Neural cell (in vitro differentiated cells): Measurements from ENCODE around the gene STK32B. TPM values are rescaled to one million over a fixed set of nuclear protein-coding genes. Genes with fewer than 3 reads are reported as not detected.

ENCODE experiments used
- H2AFZ ChIP-seq: fragments of 200-600, 300-800 bp; sonication (generic), shearing (Covaris generic); 2 replicates; pipeline ENCODE4 v1.6.0; 2014; ENCODE audit warnings: low read depth, mild to moderate bottlenecking, antibody characterized with exemption, low read length, moderate library complexity
- H3F3A ChIP-seq: fragments of 200-600 bp; shearing (Covaris generic); 2 replicates; pipeline ENCODE4 v1.6.1; 2016; ENCODE audit warnings: mild to moderate bottlenecking, moderate library complexity, mixed read lengths, antibody characterized with exemption, low read length; ENCODE audit not compliant: insufficient read depth, poor library complexity, severe bottlenecking
- H3K27ac ChIP-seq: fragments of 200-600, 300-800 bp; sonication (generic), shearing (Covaris generic); 2 replicates; pipeline ENCODE4 v1.5.1; 2014; ENCODE audit warnings: mild to moderate bottlenecking, low read length, moderate library complexity
- H3K27me3 ChIP-seq: fragments of 300-800, 200-600 bp; sonication (generic), shearing (Covaris generic); 2 replicates; pipeline ENCODE4 v1.6.0; 2014; ENCODE audit warnings: mild to moderate bottlenecking, low read depth, low read length, moderate library complexity; ENCODE audit not compliant: insufficient read depth
- H3K36me3 ChIP-seq: fragments of 300-800, 200-600 bp; sonication (generic), shearing (Covaris generic); 2 replicates; pipeline ENCODE4 v1.5.1; 2014; ENCODE audit warnings: mild to moderate bottlenecking, antibody characterized with exemption, low read length, moderate library complexity; ENCODE audit not compliant: insufficient read depth
- H3K4me2 ChIP-seq: fragments of 300-800, 200-600 bp; sonication (generic), shearing (Covaris generic); 2 replicates; pipeline ENCODE4 v1.6.0; 2014; ENCODE audit warnings: mild to moderate bottlenecking, low read length
- H3K4me3 ChIP-seq: fragments of 300-800, 200-600 bp; sonication (generic), shearing (Covaris generic); 2 replicates; pipeline ENCODE4 v1.5.1; 2014; ENCODE audit warnings: mild to moderate bottlenecking, low read length, moderate library complexity
- H3K79me2 ChIP-seq: fragments of 200-600 bp; shearing (Covaris generic); replicated peaks from 2 replicates; pipeline ENCODE4 v1.6.0; 2014; ENCODE audit warnings: mild to moderate bottlenecking, low read length, moderate library complexity; ENCODE audit not compliant: insufficient read depth
- H3K9ac ChIP-seq: fragments of 300-800, 200-600 bp; sonication (generic), shearing (Covaris generic); 2 replicates; pipeline ENCODE4 v1.6.1; 2016; ENCODE audit warnings: mild to moderate bottlenecking, low read length, mixed read lengths
- H3K9me2 ChIP-seq: fragments of 200-600 bp; shearing (Covaris generic); 2 replicates; pipeline ENCODE4 v1.6.1; 2016; ENCODE audit warnings: mild to moderate bottlenecking, low read length, mixed read lengths; ENCODE audit not compliant: insufficient read depth
- H3K9me3 ChIP-seq: fragments of 200-600, 300-800 bp; sonication (generic), shearing (Covaris generic); 2 replicates; pipeline ENCODE4 v1.6.1; 2016; ENCODE audit warnings: mild to moderate bottlenecking, mixed run types, low read length, moderate library complexity, mixed read lengths
- H4K20me1 ChIP-seq: fragments of 200-600 bp; shearing (Covaris generic); 2 replicates; pipeline ENCODE4 v1.6.1; 2016; ENCODE audit warnings: mild to moderate bottlenecking, mixed run types; ENCODE audit not compliant: insufficient read depth
- EP300 ChIP-seq: fragments of 450-650 bp; conservative IDR thresholded peaks from 2 replicates; pipeline ENCODE4 v1.6.1; 2014; ENCODE audit warnings: antibody characterized with exemption, mild to moderate bottlenecking, moderate library complexity; ENCODE audit not compliant: poor library complexity, severe bottlenecking
- EZH2 ChIP-seq: fragments of 200-600, 300-800 bp; shearing (Covaris generic), sonication (generic); IDR thresholded peaks from 2 replicates; pipeline ENCODE4 v1.6.1; 2014; ENCODE audit warnings: antibody characterized with exemption, low read length, borderline replicate concordance, mild to moderate bottlenecking; ENCODE audit not compliant: insufficient read depth, poor library complexity, severe bottlenecking
- MXI1 ChIP-seq: fragments of 450-650 bp; conservative IDR thresholded peaks from 2 replicates; pipeline ENCODE4 v1.6.1; 2014; ENCODE audit warnings: antibody characterized with exemption, mild to moderate bottlenecking; ENCODE audit not compliant: poor library complexity, severe bottlenecking
- POLR2AphosphoS5 ChIP-seq: IDR thresholded peaks from 2 replicates; pipeline ENCODE4 v1.6.1; 2012
- RAD21 ChIP-seq: fragments of 450-650 bp; conservative IDR thresholded peaks from 2 replicates; pipeline ENCODE4 v1.6.1; 2014; ENCODE audit warnings: antibody characterized with exemption, mild to moderate bottlenecking, moderate library complexity
- SMC3 ChIP-seq: fragments of 450-650 bp; conservative IDR thresholded peaks from 2 replicates; pipeline ENCODE4 v1.6.1; 2014; ENCODE audit warnings: antibody characterized with exemption, mild to moderate bottlenecking, moderate library complexity; ENCODE audit not compliant: poor library complexity
- TAF1 ChIP-seq: IDR thresholded peaks from 2 replicates; pipeline ENCODE4 v1.6.1; 2012; ENCODE audit warnings: low read depth
- polyA plus RNA-seq: library from polyadenylated mRNA; depleted of rRNA; stranded (reverse); fragments of >200 nt; gene quantifications from 2 replicates; pipeline ENCODE4 v1.2.3, GENCODE V29; 2014
- TF ChIP-seq, protein P1 (sequence below): fragments of 450-650 bp; IDR thresholded peaks from 2 replicates; pipeline ENCODE4 v1.5.1; 2014; ENCODE audit warnings: antibody characterized with exemption, mild to moderate bottlenecking, moderate library complexity; ENCODE audit not compliant: poor library complexity, severe bottlenecking
- TF ChIP-seq, protein P2 (sequence below): IDR thresholded peaks from 2 replicates; pipeline ENCODE4 v1.6.1; 2012; ENCODE audit warnings: borderline replicate concordance

The STK32B gene
- polyA plus RNA-seq, 1 donor from 2014 or later: 42.8 TPM

GRCh38 chr4:5200513-5200912 lies 149.2 kb downstream of the STK32B start:
- Histone ChIP-seq H3K4me3 (no peak overlapping the region), H3K9me3 (no peaks in the 10 kb centered on the region), H3K79me2 (no peaks in the 10 kb centered on the region)

DNA sequence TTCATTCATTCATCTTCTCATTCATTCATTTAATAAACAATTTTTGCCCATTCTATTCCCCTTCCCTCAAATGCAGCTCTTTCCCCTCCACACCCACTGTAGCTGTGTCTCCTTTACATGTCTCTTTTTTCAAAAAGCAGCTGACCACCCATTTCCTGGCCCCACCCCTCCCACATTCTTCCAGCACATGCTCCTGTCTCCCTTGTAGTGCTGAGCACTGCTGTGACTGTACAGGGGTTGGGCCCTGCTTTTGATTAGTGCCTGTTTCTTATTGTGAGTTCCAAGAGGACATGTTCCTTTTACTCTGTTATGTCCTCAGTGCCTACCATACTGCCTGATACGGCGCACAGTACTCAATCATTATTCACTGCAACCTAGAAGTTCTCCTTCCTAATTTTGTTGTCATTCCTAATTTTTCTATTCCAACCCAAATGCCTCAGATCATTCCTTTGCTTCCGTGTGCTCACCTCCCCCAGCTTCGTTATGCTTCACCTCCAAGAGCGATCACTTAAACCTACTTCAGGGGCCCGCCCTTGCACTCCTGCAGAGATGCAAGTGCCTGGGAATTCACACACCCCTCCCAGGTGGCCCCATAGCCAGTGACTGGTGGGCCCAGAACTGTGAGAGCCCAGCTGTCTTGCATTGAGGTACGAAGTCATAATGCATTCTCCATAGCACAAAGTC lies 152.2 kb downstream of the STK32B start:
- H3K4me3 ChIP-seq: no peak overlapping the region
- no peaks in the 10 kb centered on the region for H3F3A ChIP-seq
- no peak overlapping the region for H3K4me2 ChIP-seq
- no peaks in the 10 kb centered on the region for H3K9me3 ChIP-seq
- no peak overlapping the region for H2AFZ ChIP-seq
- no peak overlapping the region for H3K9ac ChIP-seq
- H3K27me3 ChIP-seq: no peaks in the 10 kb centered on the region
- H3K79me2 ChIP-seq: no peaks in the 10 kb centered on the region
- TF ChIP-seq RAD21 (no peak), EZH2 (no peak), POLR2AphosphoS5 (no peak), EP300 (no peak), TAF1 (no peak), MXI1 (no peak), SMC3 (no peak)
- TF ChIP-seq, protein P1, sequence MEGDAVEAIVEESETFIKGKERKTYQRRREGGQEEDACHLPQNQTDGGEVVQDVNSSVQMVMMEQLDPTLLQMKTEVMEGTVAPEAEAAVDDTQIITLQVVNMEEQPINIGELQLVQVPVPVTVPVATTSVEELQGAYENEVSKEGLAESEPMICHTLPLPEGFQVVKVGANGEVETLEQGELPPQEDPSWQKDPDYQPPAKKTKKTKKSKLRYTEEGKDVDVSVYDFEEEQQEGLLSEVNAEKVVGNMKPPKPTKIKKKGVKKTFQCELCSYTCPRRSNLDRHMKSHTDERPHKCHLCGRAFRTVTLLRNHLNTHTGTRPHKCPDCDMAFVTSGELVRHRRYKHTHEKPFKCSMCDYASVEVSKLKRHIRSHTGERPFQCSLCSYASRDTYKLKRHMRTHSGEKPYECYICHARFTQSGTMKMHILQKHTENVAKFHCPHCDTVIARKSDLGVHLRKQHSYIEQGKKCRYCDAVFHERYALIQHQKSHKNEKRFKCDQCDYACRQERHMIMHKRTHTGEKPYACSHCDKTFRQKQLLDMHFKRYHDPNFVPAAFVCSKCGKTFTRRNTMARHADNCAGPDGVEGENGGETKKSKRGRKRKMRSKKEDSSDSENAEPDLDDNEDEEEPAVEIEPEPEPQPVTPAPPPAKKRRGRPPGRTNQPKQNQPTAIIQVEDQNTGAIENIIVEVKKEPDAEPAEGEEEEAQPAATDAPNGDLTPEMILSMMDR: no peak
- TF ChIP-seq, protein P2, sequence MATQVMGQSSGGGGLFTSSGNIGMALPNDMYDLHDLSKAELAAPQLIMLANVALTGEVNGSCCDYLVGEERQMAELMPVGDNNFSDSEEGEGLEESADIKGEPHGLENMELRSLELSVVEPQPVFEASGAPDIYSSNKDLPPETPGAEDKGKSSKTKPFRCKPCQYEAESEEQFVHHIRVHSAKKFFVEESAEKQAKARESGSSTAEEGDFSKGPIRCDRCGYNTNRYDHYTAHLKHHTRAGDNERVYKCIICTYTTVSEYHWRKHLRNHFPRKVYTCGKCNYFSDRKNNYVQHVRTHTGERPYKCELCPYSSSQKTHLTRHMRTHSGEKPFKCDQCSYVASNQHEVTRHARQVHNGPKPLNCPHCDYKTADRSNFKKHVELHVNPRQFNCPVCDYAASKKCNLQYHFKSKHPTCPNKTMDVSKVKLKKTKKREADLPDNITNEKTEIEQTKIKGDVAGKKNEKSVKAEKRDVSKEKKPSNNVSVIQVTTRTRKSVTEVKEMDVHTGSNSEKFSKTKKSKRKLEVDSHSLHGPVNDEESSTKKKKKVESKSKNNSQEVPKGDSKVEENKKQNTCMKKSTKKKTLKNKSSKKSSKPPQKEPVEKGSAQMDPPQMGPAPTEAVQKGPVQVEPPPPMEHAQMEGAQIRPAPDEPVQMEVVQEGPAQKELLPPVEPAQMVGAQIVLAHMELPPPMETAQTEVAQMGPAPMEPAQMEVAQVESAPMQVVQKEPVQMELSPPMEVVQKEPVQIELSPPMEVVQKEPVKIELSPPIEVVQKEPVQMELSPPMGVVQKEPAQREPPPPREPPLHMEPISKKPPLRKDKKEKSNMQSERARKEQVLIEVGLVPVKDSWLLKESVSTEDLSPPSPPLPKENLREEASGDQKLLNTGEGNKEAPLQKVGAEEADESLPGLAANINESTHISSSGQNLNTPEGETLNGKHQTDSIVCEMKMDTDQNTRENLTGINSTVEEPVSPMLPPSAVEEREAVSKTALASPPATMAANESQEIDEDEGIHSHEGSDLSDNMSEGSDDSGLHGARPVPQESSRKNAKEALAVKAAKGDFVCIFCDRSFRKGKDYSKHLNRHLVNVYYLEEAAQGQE: no peak
- no peak overlapping the region for H3K27ac ChIP-seq
- no peaks in the 10 kb centered on the region for H4K20me1 ChIP-seq
- H3K9me2 ChIP-seq: no peaks in the 10 kb centered on the region
- no peaks in the 10 kb centered on the region for H3K36me3 ChIP-seq

More at GRCh38 chr4:5200513-5200912, 149.2 kb downstream of the STK32B start:
- no peaks in the 10 kb centered on the region for H3K9me2 ChIP-seq
- H3K27ac ChIP-seq: no peak overlapping the region
- no peaks in the 10 kb centered on the region for H4K20me1 ChIP-seq
- no peaks in the 10 kb centered on the region for H3K36me3 ChIP-seq
- no peaks in the 10 kb centered on the region for H3K27me3 ChIP-seq
- H3F3A ChIP-seq: no peaks in the 10 kb centered on the region
- TF ChIP-seq SMC3 (no peak), RAD21 (no peak), MXI1 (no peak), EP300 (no peak), TAF1 (no peak), POLR2AphosphoS5 (no peak), EZH2 (no peak)
- TF ChIP-seq, protein P1: no peak
- TF ChIP-seq, protein P2: no peak
- no peak overlapping the region for H3K4me2 ChIP-seq
- H2AFZ ChIP-seq: no peak overlapping the region
- no peak overlapping the region for H3K9ac ChIP-seq
